Smooth muscle cell (in vitro differentiated cells): ENCODE results near the gene PRG2. TPM values are rescaled to one million over a fixed set of nuclear protein-coding genes. Genes with fewer than 3 reads are reported as not detected.

Experiments used
- DNase-seq: peaks from one replicate; lab custom pipeline; 2025; ENCODE audit not compliant: unreplicated experiment; lab: John Stamatoyannopoulos, UW
- H2AFZ ChIP-seq: fragments of 200-600 bp; sonication (generic); 2 replicates; pipeline ENCODE4 v1.6.0; 2016; ENCODE audit warnings: antibody characterized with exemption, low read depth, mild to moderate bottlenecking
- H3F3A ChIP-seq: fragments of 200-600 bp; sonication (generic); 2 replicates; pipeline ENCODE4 v1.6.0; 2017; ENCODE audit warnings: antibody characterized with exemption, low read depth
- H3K27ac ChIP-seq: fragments of 200-600 bp; sonication (generic); 2 replicates; pipeline ENCODE4 v1.5.1; 2016; ENCODE audit warnings: low read depth, mild to moderate bottlenecking
- H3K27me3 ChIP-seq: fragments of 200-600 bp; sonication (generic); 2 replicates; pipeline ENCODE4 v1.6.1; 2016; ENCODE audit warnings: low read depth, mild to moderate bottlenecking
- H3K36me3 ChIP-seq: fragments of 200-600 bp; sonication (generic); 2 replicates; pipeline ENCODE4 v1.5.1; 2016; ENCODE audit warnings: low read depth
- H3K4me1 ChIP-seq: fragments of 200-600 bp; sonication (generic); 2 replicates; pipeline ENCODE4 v1.5.1; 2016; ENCODE audit warnings: low read depth
- H3K4me2 ChIP-seq: fragments of 200-600 bp; sonication (generic); 2 replicates; pipeline ENCODE4 v1.6.0; 2016; ENCODE audit warnings: mild to moderate bottlenecking
- H3K4me3 ChIP-seq: fragments of 200-600 bp; sonication (generic); 2 replicates; pipeline ENCODE4 v1.5.1; 2016; ENCODE audit warnings: mild to moderate bottlenecking
- H3K79me2 ChIP-seq: fragments of 200-600 bp; sonication (generic); 2 replicates; pipeline ENCODE4 v1.6.0; 2016; ENCODE audit warnings: low read depth, mild to moderate bottlenecking
- H3K9ac ChIP-seq: fragments of 200-600 bp; sonication (generic); 2 replicates; pipeline ENCODE4 v1.6.0; 2016; ENCODE audit warnings: low read depth
- H3K9me3 ChIP-seq: fragments of 200-600 bp; sonication (generic); replicated peaks from 2 replicates; pipeline ENCODE4 v1.5.1; 2016; ENCODE audit warnings: low read depth
- H4K20me1 ChIP-seq: fragments of 200-600 bp; sonication (generic); 2 replicates; pipeline ENCODE4 v1.6.0; 2016; ENCODE audit warnings: low read depth
- WGBS: methylation state at CpG from one replicate; pipeline ENCODE4 v1.1.7; 2016; ENCODE audit warnings: low lambda C conversion rate; 5-methylcytosine and 5-hydroxymethylcytosine counted together
- polyA plus RNA-seq: library from polyadenylated mRNA; unstranded; fragments of >200 nt; fragmentation: Nextera tagmentation; extraction: Ambion mirVana; gene quantifications from 2 replicates; pipeline ENCODE4 v1.2.1, GENCODE V29; 2016
- total RNA-seq: library from RNA; depleted of rRNA; stranded (reverse); fragments of >200 nt; gene quantifications from 2 replicates; pipeline ENCODE4 v1.2.3, GENCODE V29; 2014
- TF ChIP-seq, protein P1 (sequence below): fragments of 200-600 bp; sonication (generic); IDR thresholded peaks from 2 replicates; pipeline ENCODE4 v1.5.1; 2017; ENCODE audit warnings: borderline replicate concordance, mild to moderate bottlenecking, antibody characterized with exemption; ENCODE audit not compliant: insufficient read depth, poor library complexity, severe bottlenecking

Gene PRG2
- total and polyA plus RNA-seq, 2 experiments from 2014 or later: not detected

DNA sequence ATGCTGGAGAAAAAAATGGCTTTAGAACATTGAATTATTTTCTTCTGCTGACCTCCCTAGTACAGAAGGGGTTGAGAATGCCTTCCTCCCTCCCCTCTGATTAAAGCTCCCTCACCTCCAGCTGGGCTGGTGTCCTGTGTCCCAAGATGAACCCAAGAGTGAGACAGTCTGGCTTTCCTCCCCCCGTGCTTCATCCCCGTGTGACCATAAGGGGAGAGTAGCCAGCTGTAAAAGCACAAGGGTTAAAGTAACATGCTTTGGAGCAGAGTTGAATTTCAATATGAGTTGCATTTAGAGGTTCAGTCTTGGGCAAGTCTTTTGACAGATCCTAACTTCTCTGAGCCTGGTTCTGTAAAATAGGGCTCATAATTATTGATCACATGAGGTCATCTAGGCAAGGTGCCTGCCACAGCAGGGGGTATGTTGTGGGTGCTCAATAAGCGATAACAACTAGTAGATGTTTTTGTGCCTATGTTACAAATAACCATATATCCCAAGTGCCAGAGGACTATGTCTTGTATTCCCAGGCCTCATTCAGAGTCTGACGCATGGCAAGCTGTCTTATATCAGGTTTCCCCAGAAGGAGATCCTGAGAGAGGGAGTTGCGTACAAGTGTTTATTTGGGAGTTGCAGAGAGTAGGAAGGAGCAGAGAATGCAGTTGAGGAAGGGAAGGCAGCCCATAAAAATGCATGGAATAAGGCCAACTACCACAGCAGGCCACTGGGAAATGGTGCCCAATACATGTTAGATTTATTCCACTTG is 4.1 kb downstream of the PRG2 start:
- no peaks in the 10 kb centered on the region for H3K36me3 ChIP-seq
- no peak overlapping the region for H3K4me2 ChIP-seq
- no peak overlapping the region for H3K4me3 ChIP-seq
- peaks cover 33% of the 10 kb centered on the region for H3K27me3 ChIP-seq
- H3K27ac ChIP-seq: no peak overlapping the region
- no peak overlapping the region for H3K9ac ChIP-seq
- H3K9me3 ChIP-seq: no peaks in the 10 kb centered on the region
- H3K4me1 ChIP-seq: no peaks in the 10 kb centered on the region
- H4K20me1 ChIP-seq: no peaks in the 10 kb centered on the region
- TF ChIP-seq, protein P1, sequence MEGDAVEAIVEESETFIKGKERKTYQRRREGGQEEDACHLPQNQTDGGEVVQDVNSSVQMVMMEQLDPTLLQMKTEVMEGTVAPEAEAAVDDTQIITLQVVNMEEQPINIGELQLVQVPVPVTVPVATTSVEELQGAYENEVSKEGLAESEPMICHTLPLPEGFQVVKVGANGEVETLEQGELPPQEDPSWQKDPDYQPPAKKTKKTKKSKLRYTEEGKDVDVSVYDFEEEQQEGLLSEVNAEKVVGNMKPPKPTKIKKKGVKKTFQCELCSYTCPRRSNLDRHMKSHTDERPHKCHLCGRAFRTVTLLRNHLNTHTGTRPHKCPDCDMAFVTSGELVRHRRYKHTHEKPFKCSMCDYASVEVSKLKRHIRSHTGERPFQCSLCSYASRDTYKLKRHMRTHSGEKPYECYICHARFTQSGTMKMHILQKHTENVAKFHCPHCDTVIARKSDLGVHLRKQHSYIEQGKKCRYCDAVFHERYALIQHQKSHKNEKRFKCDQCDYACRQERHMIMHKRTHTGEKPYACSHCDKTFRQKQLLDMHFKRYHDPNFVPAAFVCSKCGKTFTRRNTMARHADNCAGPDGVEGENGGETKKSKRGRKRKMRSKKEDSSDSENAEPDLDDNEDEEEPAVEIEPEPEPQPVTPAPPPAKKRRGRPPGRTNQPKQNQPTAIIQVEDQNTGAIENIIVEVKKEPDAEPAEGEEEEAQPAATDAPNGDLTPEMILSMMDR: no peak
- H3F3A ChIP-seq: no peaks in the 10 kb centered on the region
- H3K79me2 ChIP-seq: no peaks in the 10 kb centered on the region
- no peak overlapping the region for H2AFZ ChIP-seq
- no peak for DNase-seq
- 84% methylated on average over 5 of the region's 5 CpGs for WGBS

DNA sequence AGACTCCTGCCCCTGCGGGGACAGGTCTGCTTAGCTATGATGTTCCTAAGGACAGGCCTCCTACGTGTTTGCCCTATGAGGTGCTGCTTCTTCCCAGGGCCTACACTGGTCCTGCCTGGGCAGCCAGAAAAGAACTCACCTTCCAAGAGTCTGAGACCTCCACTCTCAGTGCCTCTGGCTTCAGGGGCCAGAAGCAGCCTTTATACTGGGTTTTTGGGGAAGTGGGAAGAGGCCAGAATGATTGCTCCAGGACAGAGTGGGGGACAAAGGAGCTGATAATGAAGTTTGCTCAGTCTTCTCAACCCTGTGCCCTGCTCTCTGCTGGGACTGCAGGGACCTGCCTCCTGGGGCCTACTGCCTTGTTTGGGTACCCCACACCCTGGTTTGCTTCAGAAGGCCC is 9.5 kb downstream of the PRG2 start, which contains the start of gene PRG3:
TSS of gene PRG3 (minus strand) at position 176 of the 400 bp plus-strand sequence. CDS start 442 bp downstream, outside the sequence.
- Histone ChIP-seq H3K9me3 (no peaks in the 10 kb centered on the region), H3K9ac (no peak within 1 kb of the TSS), H3K79me2 (no peaks in the 10 kb centered on the region), H3K4me1 (no peaks in the 10 kb centered on the region), H3F3A (peaks cover 6% of the 10 kb centered on the region), H4K20me1 (no peaks in the 10 kb centered on the region), H2AFZ (no peak within 1 kb of the TSS), H3K4me3 (no peak within 1 kb of the TSS), H3K27ac (no peak within 1 kb of the TSS), H3K27me3 (peaks cover 14% of the 10 kb centered on the region), H3K4me2 (no peak within 1 kb of the TSS), H3K36me3 (no peaks in the 10 kb centered on the region)
- TF ChIP-seq, protein P1: no peak
- no peak for DNase-seq
- 67% methylated on average over 2 of the region's 2 CpGs for WGBS

DNA sequence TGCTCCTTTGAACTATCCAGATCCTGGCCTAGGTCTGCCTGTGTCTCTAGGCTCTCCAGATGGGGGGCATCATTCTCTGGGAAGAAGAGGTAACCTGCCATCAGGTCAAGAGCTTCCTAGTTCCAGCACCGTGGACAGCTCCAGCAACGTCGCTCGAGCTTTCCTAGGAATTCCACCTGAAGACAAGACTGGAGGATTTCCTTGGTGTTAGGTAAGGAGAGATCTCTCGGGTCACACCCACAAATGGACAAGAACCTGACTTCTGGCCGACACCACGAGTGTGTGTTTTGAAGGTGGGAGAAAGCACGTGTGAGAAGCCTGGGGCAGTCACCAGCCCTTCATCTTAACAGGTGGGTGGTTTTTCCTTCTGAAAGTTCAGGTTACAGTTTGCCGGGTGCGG is 10.7 kb downstream of the PRG2 start:
- Histone ChIP-seq H3K9ac (no peak overlapping the region), H2AFZ (no peak overlapping the region), H3K9me3 (no peaks in the 10 kb centered on the region), H3K36me3 (no peaks in the 10 kb centered on the region), H3F3A (peaks cover 6% of the 10 kb centered on the region), H3K4me3 (no peak overlapping the region), H3K4me2 (no peak overlapping the region), H4K20me1 (no peaks in the 10 kb centered on the region), H3K27ac (no peak overlapping the region), H3K79me2 (no peaks in the 10 kb centered on the region), H3K4me1 (no peaks in the 10 kb centered on the region), H3K27me3 (peaks cover 14% of the 10 kb centered on the region)
- no peak for DNase-seq
- TF ChIP-seq, protein P1: no peak
- WGBS: 32% methylated on average over 10 of the region's 10 CpGs

DNA sequence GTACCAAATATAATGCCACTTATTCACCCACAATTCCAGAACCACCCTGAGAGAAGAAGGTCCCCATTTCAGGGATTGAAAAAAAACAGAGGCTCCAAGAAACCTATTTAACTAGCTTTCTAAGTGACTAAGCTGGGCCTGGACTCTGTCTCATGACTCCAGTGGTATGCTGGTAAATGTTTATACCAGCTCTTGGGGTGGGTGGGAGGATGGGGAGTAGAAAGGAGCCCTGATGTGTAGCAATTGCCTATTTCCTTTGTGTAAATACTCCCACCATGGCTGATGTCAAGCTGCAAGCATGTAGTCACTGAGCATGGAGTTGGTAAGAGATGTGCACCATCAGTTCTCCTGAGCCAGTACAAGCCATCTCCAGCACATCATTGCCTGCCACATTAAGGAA is 12.3 kb downstream of the PRG2 start:
- H3F3A ChIP-seq: peaks cover 6% of the 10 kb centered on the region
- H3K36me3 ChIP-seq: no peaks in the 10 kb centered on the region
- H3K9me3 ChIP-seq: no peaks in the 10 kb centered on the region
- H3K79me2 ChIP-seq: no peaks in the 10 kb centered on the region
- no peak overlapping the region for H3K27ac ChIP-seq
- no peak overlapping the region for H3K4me3 ChIP-seq
- H3K27me3 ChIP-seq: peaks cover 14% of the 10 kb centered on the region
- no peaks in the 10 kb centered on the region for H3K4me1 ChIP-seq
- H2AFZ ChIP-seq: no peak overlapping the region
- TF ChIP-seq, protein P1: no peak
- no peak overlapping the region for H3K9ac ChIP-seq
- peak overlapping the region; percentile 31 for H3K4me2 ChIP-seq
- no peaks in the 10 kb centered on the region for H4K20me1 ChIP-seq
- no peak for DNase-seq
